ENCODE data around the gene TDRD9.

Gene TDRD9

GRCh38 chr14:104023325-104024055 lies 95.2 kb downstream of the TDRD9 start:
- CTCF ChIA-PET: no interaction called here
- DNase-seq (ENCODE audit: low read depth, low spot score): no peak
- TF ChIP-seq, protein P1, sequence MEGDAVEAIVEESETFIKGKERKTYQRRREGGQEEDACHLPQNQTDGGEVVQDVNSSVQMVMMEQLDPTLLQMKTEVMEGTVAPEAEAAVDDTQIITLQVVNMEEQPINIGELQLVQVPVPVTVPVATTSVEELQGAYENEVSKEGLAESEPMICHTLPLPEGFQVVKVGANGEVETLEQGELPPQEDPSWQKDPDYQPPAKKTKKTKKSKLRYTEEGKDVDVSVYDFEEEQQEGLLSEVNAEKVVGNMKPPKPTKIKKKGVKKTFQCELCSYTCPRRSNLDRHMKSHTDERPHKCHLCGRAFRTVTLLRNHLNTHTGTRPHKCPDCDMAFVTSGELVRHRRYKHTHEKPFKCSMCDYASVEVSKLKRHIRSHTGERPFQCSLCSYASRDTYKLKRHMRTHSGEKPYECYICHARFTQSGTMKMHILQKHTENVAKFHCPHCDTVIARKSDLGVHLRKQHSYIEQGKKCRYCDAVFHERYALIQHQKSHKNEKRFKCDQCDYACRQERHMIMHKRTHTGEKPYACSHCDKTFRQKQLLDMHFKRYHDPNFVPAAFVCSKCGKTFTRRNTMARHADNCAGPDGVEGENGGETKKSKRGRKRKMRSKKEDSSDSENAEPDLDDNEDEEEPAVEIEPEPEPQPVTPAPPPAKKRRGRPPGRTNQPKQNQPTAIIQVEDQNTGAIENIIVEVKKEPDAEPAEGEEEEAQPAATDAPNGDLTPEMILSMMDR (IDR thresholded peaks at IDR 0.05; ENCODE audit: insufficient read depth, low read length, missing control alignments): no peak
- no peak overlapping the region for H3K4me3 ChIP-seq (ENCODE audit: low read depth, low read length)
- POLR2A ChIA-PET: no interaction called here

DNA sequence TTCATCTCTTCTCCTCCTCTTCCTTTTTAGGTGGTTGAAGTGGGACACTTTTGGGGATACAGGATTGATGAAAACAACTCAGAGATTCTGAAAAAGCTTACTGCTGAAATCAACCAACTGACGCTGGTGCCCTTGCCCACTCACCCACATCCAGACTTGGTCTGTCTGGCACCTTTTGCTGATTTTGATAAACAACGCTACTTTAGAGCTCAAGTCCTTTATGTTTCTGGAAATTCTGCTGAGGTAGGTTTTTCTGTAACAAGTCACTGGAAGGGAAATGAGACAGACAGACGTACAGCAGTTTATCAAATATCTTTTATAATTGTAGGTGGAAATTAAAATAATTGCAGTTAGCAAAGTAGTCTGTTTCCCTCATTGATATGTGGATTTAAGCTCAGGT lies 97.3 kb downstream of the TDRD9 start:
- CTCF ChIA-PET: no interaction called here
- TF ChIP-seq, protein P1 (IDR thresholded peaks at IDR 0.05; ENCODE audit: insufficient read depth, low read length, missing control alignments): no peak

GRCh38 chr14:104026024-104026423 lies 97.8 kb downstream of the TDRD9 start:
- TF ChIP-seq, protein P1 (IDR thresholded peaks at IDR 0.05; ENCODE audit: insufficient read depth, low read length, missing control alignments): no peak
- CTCF ChIA-PET: no interaction called here
- no peak overlapping the region for H3K4me3 ChIP-seq (ENCODE audit: low read depth, low read length)
- DNase-seq (ENCODE audit: low read depth, low spot score): no peak
- POLR2A ChIA-PET: no interaction called here

More for the DNA sequence above, 97.3 kb downstream of the TDRD9 start:
- H3K4me3 ChIP-seq (ENCODE audit: low read depth, low read length): no peak overlapping the region
- DNase-seq (ENCODE audit: low read depth, low spot score): no peak
- POLR2A ChIA-PET: no interaction called here

- ChIA-PET POLR2A (no interaction called here), CTCF (no interaction called here)
- TF ChIP-seq, protein P1 (IDR thresholded peaks at IDR 0.05; ENCODE audit: insufficient read depth, low read length, missing control alignments): no peak
- no peak for DNase-seq (ENCODE audit: low read depth, low spot score)
- H3K4me3 ChIP-seq (ENCODE audit: low read depth, low read length): no peak overlapping the region
Observed at GRCh38 chr14:104030958-104031357, 102.7 kb downstream of the TDRD9 start.

DNA sequence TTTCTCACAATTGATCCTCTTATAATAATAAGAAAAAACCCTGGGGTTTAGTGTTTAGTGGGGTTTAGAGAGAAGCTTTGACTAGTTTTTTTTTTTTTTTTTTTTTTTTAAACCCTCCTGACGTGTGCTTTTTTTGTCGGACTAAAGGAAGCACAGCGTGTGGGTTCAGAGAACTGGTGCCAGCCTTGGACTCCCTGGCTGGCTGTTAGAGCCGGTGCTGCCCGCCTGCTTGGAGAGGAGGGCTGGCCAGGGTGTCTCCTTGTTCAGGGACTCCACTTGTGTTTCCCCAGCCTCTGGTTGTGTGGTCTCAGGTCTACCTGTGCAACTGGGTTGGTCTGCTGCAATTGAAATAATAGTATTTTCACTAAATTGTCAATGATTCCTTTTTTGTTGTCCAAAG lies 103.1 kb downstream of the TDRD9 start:
- DNase-seq (ENCODE audit: low read depth, low spot score): no peak
- TF ChIP-seq, protein P1 (IDR thresholded peaks at IDR 0.05; ENCODE audit: insufficient read depth, low read length, missing control alignments): no peak
- H3K4me3 ChIP-seq (ENCODE audit: low read depth, low read length): no peak overlapping the region
- CTCF ChIA-PET: no interaction called here
- POLR2A ChIA-PET: no interaction called here

GRCh38 chr14:104034976-104035699 lies 106.9 kb downstream of the TDRD9 start:
- H3K4me3 ChIP-seq (ENCODE audit: low read depth, low read length): no peak overlapping the region
- CTCF ChIA-PET: interaction anchor here (1.3 kb wide), 1 partner anchor 43 kb away, joined by 3 read pairs; no protein-coding TSS in a partner anchor
- POLR2A ChIA-PET: no interaction called here
- no peak for DNase-seq (ENCODE audit: low read depth, low spot score)
- TF ChIP-seq, protein P1 (IDR thresholded peaks at IDR 0.05; ENCODE audit: insufficient read depth, low read length, missing control alignments): no peak

Measured in AG04449 (cell line).